ENCODE measurements around the gene ITPR1. TPM values are rescaled to one million over a fixed set of nuclear protein-coding genes. Genes with fewer than 3 reads are reported as not detected.

The ITPR1 gene
- total RNA-seq, 2 experiments from 2014 or later: 74.3 to 76.2 TPM

DNA sequence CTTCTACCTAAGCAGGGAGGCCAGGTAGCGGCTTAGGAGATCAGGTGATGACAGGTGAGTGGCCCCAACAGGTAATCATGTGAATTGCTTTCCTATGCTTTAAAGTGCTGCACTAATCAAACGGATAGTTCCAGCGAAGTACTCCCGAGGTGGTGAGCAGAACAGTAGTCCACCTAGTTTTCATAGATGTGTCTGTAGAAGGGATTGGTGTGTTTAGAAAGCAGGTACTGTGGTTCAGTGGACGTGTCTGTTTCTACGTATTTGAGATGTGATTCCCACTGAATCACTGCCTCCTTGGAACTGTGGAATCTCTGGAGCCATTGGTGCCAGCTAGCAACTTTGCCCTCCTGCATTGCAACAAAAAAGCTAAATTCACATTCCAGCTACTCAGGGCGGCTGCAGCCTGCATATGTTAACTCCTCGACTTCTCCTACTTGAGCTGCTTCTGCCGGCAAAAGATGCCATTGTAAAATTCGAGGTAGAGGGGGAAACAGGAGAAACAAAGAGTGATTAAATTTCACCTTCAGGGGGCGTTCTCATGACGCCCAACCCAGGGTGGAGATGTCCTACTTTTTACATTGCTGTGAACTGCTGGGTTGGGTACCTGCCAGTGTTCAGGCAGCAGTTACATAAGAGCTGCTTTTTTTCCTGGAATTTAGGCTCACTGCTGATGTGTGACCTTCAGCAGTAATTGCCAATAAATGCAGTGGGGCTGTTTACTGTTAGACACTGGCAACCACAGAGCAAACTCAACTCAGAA is 227.3 kb downstream of the ITPR1 start:
- Mint-ChIP-seq H3K27me3 (no peaks in the 10 kb centered on the region), H3K27ac (peak overlapping the region; percentile 1), H3K4me3 (no peak overlapping the region), H3K9me3 (no peaks in the 10 kb centered on the region), H3K36me3 (peaks cover 20% of the 10 kb centered on the region), H3K4me1 (peaks cover 40% of the 10 kb centered on the region)
- POLR2A ChIA-PET: interaction anchor here (0.8 to 2.2 kb wide), 10 partner anchors 9 to 338 kb away, joined by 3 to 29 read pairs (median 5); partner anchors contain the start of gene BHLHE40
- DNase-seq: no peak
- peak; percentile 57 for ATAC-seq (ENCODE audit: low read depth)

DNA sequence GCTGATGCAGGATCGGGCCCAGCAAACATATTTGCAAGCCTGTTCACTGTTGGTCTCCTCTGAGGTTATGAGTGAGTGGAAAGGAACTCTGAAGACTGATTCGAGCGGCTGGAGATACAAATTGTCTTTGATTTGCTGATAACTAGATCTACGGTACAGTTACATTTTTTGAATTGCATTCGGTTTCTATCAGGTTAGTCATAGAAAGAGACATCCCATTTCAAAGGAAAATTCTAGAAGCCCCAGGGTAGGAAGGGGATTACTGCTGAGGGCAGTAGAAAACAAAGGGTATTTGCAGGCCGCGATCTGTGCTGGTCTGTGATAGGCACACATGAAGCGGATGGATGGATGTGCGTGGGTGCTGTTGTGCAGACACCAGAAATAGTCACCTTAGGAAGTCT is 228.4 kb downstream of the ITPR1 start:
- no peak overlapping the region for H3K4me3 Mint-ChIP-seq
- H3K9me3 Mint-ChIP-seq: no peaks in the 10 kb centered on the region
- no peaks in the 10 kb centered on the region for H3K27me3 Mint-ChIP-seq
- H3K4me1 Mint-ChIP-seq: peaks cover 42% of the 10 kb centered on the region
- DNase-seq (no peak), ATAC-seq (ENCODE audit: low read depth) (no peak)
- POLR2A ChIA-PET: interaction anchor here (0.5 to 2.2 kb wide), 12 partner anchors 10 to 337 kb away, joined by 3 to 29 read pairs (median 4); partner anchors contain the start of gene BHLHE40
- H3K27ac Mint-ChIP-seq: peak overlapping the region; percentile 21
- H3K36me3 Mint-ChIP-seq: peaks cover 24% of the 10 kb centered on the region

DNA sequence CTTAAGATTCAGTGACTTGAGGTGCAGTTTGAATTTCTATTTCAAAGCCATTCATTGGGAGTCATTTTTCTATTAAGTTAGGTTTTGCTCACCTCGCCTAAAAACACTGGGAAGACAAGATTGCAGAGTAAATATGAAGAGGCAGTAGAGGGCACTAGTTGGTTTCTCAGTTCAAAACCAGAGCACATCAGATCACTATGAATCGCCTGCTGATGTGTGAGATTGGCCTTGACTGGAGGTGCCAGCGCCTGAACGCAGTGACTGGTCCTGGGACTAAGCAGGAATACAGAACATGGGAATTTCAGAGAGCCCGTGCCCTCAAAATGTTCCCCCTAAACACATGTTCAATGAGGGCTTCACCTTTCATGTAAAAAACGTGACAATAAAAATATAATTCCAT is 229.0 kb downstream of the ITPR1 start:
- DNase-seq (no peak), ATAC-seq (ENCODE audit: low read depth) (peak; percentile 82)
- H3K9me3 Mint-ChIP-seq: peaks cover 1% of the 10 kb centered on the region
- peaks cover 45% of the 10 kb centered on the region for H3K4me1 Mint-ChIP-seq
- H3K27ac Mint-ChIP-seq: peak overlapping the region; percentile 75
- H3K4me3 Mint-ChIP-seq: no peak overlapping the region
- H3K36me3 Mint-ChIP-seq: peaks cover 30% of the 10 kb centered on the region
- POLR2A ChIA-PET: interaction anchor here (1.1 to 1.8 kb wide), 3 partner anchors 10 to 257 kb away, joined by 3 to 10 read pairs (median 4); partner anchors contain the start of gene BHLHE40
- no peaks in the 10 kb centered on the region for H3K27me3 Mint-ChIP-seq

DNA sequence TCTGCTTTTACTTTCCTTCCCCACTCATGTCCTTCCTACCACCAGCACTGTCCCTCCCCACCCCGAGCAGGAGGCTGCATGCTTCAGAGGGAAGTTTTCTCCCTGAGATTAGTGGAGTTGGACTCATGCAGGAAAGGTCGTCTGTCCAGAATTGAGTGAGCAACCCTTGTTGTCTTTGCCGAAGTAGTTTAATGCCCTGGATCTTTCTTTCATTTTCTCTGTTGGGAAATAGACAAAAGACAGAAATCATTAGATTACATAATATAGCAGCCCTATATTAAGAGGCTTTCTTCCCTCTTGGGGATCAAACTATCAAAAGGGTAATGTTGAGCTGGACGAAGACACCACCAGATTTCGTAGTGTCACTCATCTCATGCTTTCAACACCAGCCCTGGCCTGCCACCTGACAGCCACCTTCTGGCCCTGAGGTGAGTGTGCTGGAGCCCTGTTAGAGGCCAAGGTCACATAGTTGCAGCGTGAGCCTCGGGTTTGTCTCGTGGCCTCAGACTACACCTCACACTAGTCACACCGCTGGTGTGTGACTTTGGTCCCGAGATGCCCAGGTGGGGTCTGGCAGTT is 231.0 kb downstream of the ITPR1 start:
- Mint-ChIP-seq H3K9me3 (peaks cover 1% of the 10 kb centered on the region), H3K4me3 (no peak overlapping the region), H3K36me3 (peaks cover 36% of the 10 kb centered on the region), H3K27ac (peak overlapping the region; percentile 37), H3K4me1 (peaks cover 50% of the 10 kb centered on the region), H3K27me3 (no peaks in the 10 kb centered on the region)
- POLR2A ChIA-PET: interaction anchor here (1.9 kb wide), 1 partner anchor 10 kb away, joined by 6 read pairs; no protein-coding TSS in a partner anchor
- ATAC-seq (ENCODE audit: low read depth) (no peak), DNase-seq (no peak)

DNA sequence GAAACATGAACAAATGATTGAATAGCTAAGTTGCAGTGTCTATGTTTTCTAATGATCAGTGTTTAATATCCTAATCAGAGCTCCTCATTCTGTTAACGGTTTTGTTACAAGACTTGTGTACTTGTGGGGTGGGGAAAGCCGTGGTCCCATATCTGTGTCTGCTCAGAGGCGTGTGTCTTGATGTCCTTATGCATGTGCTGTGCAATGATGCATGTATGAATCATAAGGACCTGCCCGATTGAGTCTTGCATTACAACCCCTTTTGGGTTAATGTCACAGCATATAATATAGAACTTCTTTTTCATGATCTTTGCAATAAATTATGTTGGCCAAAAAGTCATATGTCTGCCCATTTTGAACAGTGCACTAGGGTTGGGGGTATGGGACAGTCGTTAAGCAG is 233.4 kb downstream of the ITPR1 start:
- ATAC-seq (ENCODE audit: low read depth) (no peak), DNase-seq (no peak)
- Mint-ChIP-seq H3K4me3 (no peak overlapping the region), H3K27ac (no peak overlapping the region), H3K27me3 (no peaks in the 10 kb centered on the region), H3K36me3 (peaks cover 49% of the 10 kb centered on the region), H3K9me3 (peaks cover 1% of the 10 kb centered on the region), H3K4me1 (peaks cover 40% of the 10 kb centered on the region)
- POLR2A ChIA-PET: interaction anchor here (0.6 to 2.4 kb wide), 3 partner anchors 117 to 252 kb away, joined by 3 to 7 read pairs (median 4); no protein-coding TSS in a partner anchor

DNA sequence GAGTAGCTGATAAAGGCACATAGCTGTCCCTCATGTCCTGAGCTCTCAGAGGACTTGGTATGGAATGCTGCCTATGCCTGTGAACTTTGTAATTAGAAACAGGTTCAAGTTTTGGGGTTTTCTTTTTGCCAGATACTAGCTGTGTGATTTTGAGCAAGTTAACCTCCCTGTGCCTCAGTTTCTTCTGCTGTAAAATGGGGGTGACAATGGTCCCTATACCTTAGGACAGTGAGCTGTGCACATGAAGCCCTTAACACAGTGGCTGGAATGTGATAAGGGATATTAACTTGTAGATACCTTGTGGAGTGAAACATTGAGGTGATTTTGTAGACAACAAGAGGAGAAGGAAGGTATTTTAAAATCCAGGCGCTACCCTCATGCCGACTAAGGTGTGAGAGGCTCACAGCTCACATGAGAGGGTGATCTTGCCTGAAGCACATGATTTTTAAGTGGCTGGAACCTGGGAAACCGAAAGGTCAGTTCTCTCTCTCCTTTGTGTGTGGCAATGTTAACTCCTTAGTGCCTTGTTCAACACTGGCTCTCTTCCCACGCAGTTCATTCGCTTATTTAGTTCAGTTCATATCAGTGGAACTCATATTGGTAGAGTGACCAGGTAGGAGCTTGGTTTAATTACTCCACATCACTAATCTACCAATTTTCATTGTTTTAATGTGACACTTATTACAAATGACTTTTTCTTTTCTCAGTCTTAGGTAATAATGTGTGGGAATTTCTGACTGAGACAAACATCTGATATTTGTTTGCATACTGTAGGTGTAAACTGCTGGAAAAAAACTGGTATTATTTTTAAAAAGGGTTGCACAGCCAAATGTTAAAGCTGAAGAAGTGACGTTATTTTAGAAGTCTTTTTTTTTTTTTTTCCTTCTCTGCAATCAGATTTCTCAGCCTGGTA is 236.2 kb downstream of the ITPR1 start:
- peaks cover 30% of the 10 kb centered on the region for H3K4me1 Mint-ChIP-seq
- POLR2A ChIA-PET: interaction anchor here (1.7 kb wide), 1 partner anchor 10 kb away, joined by 4 read pairs; no protein-coding TSS in a partner anchor
- DNase-seq (no peak), ATAC-seq (ENCODE audit: low read depth) (no peak)
- peaks cover 68% of the 10 kb centered on the region for H3K36me3 Mint-ChIP-seq
- no peak overlapping the region for H3K4me3 Mint-ChIP-seq
- no peak overlapping the region for H3K27ac Mint-ChIP-seq
- no peaks in the 10 kb centered on the region for H3K27me3 Mint-ChIP-seq
- H3K9me3 Mint-ChIP-seq: peaks cover 1% of the 10 kb centered on the region

DNA sequence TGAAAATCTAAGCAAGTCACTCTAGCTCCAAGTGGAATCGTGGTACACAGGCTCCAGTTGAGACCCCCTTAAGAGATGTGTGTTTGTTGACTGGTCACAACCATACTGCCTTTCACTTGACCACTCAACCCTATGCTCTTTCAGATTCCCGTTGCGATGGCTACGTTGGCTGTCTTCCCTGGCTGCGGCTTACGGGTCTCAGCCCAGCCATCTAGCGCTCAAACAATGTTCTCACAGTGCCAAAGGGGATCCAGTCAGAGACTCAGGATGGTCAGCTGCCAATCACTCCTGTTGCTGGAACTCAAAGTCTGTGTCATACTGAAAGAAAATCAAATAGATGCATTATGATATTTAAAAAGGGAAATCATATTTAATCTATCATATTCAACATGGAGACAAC is 237.6 kb downstream of the ITPR1 start:
- Mint-ChIP-seq H3K27me3 (no peaks in the 10 kb centered on the region), H3K36me3 (peaks cover 70% of the 10 kb centered on the region), H3K9me3 (peaks cover 1% of the 10 kb centered on the region), H3K4me1 (peaks cover 37% of the 10 kb centered on the region), H3K27ac (no peak overlapping the region), H3K4me3 (no peak overlapping the region)
- ATAC-seq (ENCODE audit: low read depth): no peak
- DNase-seq: no peak
- POLR2A ChIA-PET: no interaction called here

DNA sequence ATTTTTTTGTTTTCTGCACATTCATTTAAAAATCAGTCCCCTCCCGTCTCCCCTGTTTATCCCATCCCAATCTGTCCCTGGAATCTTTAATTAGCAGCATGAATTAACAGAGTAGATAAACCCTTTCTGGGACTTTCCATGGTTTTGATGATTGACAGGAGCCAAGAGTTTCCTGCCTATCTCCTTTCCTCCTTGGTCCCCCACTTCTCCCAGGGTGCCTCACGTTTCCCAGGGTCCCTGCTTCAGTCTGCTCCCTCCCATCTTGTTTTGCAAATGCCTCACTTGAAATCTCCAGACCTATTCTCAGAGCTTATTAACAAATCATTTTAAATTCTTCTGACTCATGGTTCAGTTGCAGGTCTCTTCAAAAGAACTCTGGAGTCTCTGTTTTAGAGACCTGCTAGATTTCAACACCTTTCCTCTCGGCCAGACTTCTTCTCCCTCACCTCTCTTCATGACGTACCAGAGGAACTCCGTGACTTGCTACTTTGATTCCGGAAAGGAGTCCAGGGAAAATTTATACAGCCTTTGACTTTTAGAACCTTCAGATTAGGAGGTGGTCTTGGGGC is 238.5 kb downstream of the ITPR1 start:
- Mint-ChIP-seq H3K36me3 (peaks cover 71% of the 10 kb centered on the region), H3K9me3 (peaks cover 4% of the 10 kb centered on the region), H3K27ac (no peak overlapping the region), H3K4me1 (peaks cover 41% of the 10 kb centered on the region), H3K27me3 (no peaks in the 10 kb centered on the region), H3K4me3 (no peak overlapping the region)
- POLR2A ChIA-PET: no interaction called here
- DNase-seq (no peak), ATAC-seq (ENCODE audit: low read depth) (no peak)

DNA sequence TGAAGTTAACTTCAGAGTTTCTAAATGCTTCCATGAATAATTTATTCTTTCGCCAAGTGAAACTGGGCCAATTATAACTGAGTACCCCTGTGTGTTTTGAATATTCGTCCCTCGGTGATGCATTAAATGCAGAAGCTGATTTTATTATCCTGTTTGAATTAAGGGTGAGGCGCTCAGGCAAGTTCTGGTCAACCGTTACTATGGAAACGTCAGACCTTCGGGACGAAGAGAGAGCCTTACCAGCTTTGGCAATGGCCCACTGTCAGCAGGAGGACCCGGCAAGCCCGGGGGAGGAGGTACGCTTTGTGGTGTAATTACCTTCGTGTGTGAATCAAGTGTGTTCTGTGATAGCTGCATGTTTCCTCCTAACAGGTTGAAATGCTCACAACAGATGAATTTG is 239.8 kb downstream of the ITPR1 start:
- H3K9me3 Mint-ChIP-seq: peaks cover 5% of the 10 kb centered on the region
- POLR2A ChIA-PET: interaction anchor here (1.6 to 3.2 kb wide), 4 partner anchors 9 to 252 kb away, joined by 4 to 32 read pairs (median 14); partner anchors contain the start of gene BHLHE40
- no peak overlapping the region for H3K4me3 Mint-ChIP-seq
- no peak overlapping the region for H3K27ac Mint-ChIP-seq
- H3K36me3 Mint-ChIP-seq: peaks cover 76% of the 10 kb centered on the region
- H3K27me3 Mint-ChIP-seq: no peaks in the 10 kb centered on the region
- ATAC-seq (ENCODE audit: low read depth) (no peak), DNase-seq (no peak)
- H3K4me1 Mint-ChIP-seq: peaks cover 50% of the 10 kb centered on the region

DNA sequence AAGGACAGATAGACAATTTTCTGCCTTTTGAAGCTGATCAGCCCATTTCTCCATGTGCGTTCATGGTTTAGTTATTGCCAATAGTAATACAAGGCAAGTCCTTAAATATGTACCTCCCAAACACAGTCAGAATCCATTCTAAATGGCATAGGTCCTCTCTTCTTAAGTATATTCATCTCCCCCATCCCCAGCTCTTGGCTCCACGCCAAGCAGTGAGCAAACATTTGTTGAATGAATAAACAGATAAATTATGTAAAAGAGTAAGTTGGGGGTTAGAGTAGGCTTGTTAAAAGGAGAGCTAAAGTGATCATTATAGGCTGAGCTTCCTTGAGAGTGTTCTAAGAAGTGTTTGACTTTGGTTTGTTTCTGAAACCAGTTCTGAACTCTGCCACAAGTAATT is 241.3 kb downstream of the ITPR1 start:
- peaks cover 77% of the 10 kb centered on the region for H3K36me3 Mint-ChIP-seq
- peaks cover 61% of the 10 kb centered on the region for H3K4me1 Mint-ChIP-seq
- peak; percentile 38 for ATAC-seq (ENCODE audit: low read depth)
- H3K4me3 Mint-ChIP-seq: no peak overlapping the region
- H3K9me3 Mint-ChIP-seq: peaks cover 7% of the 10 kb centered on the region
- no peak for DNase-seq
- H3K27me3 Mint-ChIP-seq: no peaks in the 10 kb centered on the region
- POLR2A ChIA-PET: interaction anchor here (0.9 to 3.2 kb wide), 8 partner anchors 10 to 283 kb away, joined by 3 to 32 read pairs (median 5); partner anchors contain the start of gene BHLHE40
- peak overlapping the region; percentile 71 for H3K27ac Mint-ChIP-seq

DNA sequence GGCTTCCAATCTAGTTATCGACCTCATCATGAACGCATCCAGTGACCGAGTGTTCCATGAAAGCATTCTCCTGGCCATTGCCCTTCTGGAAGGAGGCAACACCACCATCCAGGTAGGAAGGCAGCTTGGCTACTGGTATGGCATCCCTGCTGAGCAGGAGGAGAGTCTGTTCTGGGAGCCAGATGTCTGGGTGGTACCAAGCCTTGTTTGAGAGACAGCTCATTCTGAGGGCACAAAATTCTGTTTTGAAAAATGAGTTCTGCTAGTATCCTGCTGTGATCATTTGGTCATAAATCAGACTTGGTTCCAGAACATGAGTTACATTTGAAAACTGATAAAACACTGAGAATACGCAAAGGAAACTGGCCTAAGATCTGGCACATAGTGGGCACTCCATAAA is 242.1 kb downstream of the ITPR1 start:
- Mint-ChIP-seq H3K36me3 (peaks cover 81% of the 10 kb centered on the region), H3K9me3 (peaks cover 9% of the 10 kb centered on the region), H3K4me3 (peak overlapping the region; percentile 26), H3K27me3 (no peaks in the 10 kb centered on the region), H3K4me1 (peaks cover 69% of the 10 kb centered on the region), H3K27ac (peak overlapping the region; percentile 71)
- no peak for DNase-seq
- no peak for ATAC-seq (ENCODE audit: low read depth)
- POLR2A ChIA-PET: interaction anchor here (0.9 to 5.1 kb wide), 5 partner anchors 13 to 250 kb away, joined by 3 to 32 read pairs (median 21); partner anchors contain the start of gene BHLHE40

DNA sequence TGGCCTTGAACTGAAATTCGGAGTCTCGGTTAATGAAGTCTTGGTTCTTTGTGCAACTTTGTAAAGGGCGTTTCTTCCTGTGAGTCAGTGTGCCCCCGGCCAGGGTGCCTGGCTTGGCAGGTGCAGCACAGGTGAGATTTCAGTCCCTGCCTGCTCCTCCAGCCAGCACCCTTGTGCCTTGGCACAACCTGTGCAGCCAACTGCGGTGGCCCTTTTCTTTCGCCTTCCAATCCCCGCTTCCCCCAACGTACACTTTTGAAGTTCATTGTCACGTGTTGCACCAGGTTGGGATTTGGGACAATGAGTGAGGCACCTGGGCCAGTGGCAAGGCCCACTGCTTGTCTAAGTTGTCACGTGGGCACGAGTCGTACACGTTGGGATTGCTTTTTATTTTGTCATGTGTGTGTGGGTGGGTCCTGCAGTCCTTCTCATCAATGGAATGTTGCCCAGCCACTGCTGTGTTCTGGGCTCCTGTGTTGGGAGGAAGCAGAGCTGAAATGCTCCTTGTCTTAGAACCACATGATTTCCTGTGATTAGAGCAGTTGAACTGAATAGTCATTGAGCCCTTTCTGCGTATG is 243.2 kb downstream of the ITPR1 start:
- ATAC-seq (ENCODE audit: low read depth): peak; percentile 20
- Mint-ChIP-seq H3K36me3 (peaks cover 83% of the 10 kb centered on the region), H3K9me3 (peaks cover 9% of the 10 kb centered on the region), H3K27me3 (no peaks in the 10 kb centered on the region), H3K4me3 (peak overlapping the region; percentile 66), H3K4me1 (peaks cover 78% of the 10 kb centered on the region), H3K27ac (peak overlapping the region; percentile 97)
- no peak for DNase-seq
- POLR2A ChIA-PET: interaction anchor here (1.0 to 5.1 kb wide), 3 partner anchors 85 to 242 kb away, joined by 3 to 52 read pairs (median 30); partner anchors contain the start of gene BHLHE40

All from activated naive CD8-positive, alpha-beta T cell treated with anti-CD3 and anti-CD28 coated beads, Interleukin-2, amount 10 ng/mL, durations not matched to agents 7 days and 5 days (primary cell).